Brain microvascular endothelial cell (primary cell): ENCODE results near the gene ZNF142.

Experiments
- DNase-seq: peaks from one replicate; pipeline ENCODE4 v3.0.0-alpha.2; 2020
- H3K27ac ChIP-seq: fragments of 250-450 bp; sonication (Bioruptor Pico); 2 replicates; pipeline ENCODE4 v1.5.1; 2020; ENCODE audit warnings: mild to moderate bottlenecking, moderate library complexity
- H3K27me3 ChIP-seq: fragments of 250-450 bp; sonication (Bioruptor Pico); replicated peaks from 2 replicates; pipeline ENCODE4 v1.5.1; 2020; ENCODE audit warnings: mild to moderate bottlenecking
- H3K36me3 ChIP-seq: fragments of 250-450 bp; sonication (Bioruptor Pico); replicated peaks from 2 replicates; pipeline ENCODE4 v1.5.1; 2020; ENCODE audit warnings: mild to moderate bottlenecking
- H3K4me3 ChIP-seq: 2 replicates; pipeline ENCODE4 v1.5.1; 2011; ENCODE audit warnings: low read depth, mild to moderate bottlenecking, control low read depth, low read length, moderate library complexity
- in situ Hi-C: cut with HindIII; loops from 2 replicates; pipeline ENCODE4 v1.10.0; 2017; ENCODE audit warnings: low sequenced_read_pairs, low pct_ligation_motif_present
- TF ChIP-seq, protein P1 (sequence below): IDR thresholded peaks from 2 replicates; pipeline ENCODE4 v1.5.1; 2011; ENCODE audit warnings: low read depth, mild to moderate bottlenecking, moderate library complexity, low read length, control low read depth, inconsistent platforms; ENCODE audit errors: missing control alignments

ZNF142 gene

DNA sequence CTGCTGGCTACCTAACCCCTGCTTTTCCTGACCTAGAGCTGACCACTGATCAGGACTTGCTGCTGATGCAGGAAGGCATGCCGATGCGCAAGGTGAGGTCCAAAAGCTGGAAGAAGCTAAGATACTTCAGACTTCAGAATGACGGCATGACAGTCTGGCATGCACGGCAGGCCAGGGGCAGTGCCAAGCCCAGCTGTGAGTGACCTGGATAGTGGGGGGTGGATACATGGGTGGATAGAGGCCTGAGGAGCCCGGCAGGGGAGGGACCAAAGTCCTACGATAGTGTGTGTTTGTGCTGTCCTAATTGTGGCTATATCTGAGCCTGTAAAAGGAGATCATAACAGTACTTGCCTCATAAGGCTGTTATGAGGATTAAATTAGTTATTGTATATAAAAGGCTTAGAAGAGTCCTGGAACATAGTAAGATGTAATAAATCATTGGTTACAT, 43.5 kb downstream of the ZNF142 start:
- DNase-seq = no peak
- Histone ChIP-seq H3K27ac (no peak overlapping the region), H3K4me3 (no peak overlapping the region), H3K27me3 (no peaks in the 10 kb centered on the region), H3K36me3 (no peaks in the 10 kb centered on the region)
- in situ Hi-C loops = no loop called here
- TF ChIP-seq, protein P1, sequence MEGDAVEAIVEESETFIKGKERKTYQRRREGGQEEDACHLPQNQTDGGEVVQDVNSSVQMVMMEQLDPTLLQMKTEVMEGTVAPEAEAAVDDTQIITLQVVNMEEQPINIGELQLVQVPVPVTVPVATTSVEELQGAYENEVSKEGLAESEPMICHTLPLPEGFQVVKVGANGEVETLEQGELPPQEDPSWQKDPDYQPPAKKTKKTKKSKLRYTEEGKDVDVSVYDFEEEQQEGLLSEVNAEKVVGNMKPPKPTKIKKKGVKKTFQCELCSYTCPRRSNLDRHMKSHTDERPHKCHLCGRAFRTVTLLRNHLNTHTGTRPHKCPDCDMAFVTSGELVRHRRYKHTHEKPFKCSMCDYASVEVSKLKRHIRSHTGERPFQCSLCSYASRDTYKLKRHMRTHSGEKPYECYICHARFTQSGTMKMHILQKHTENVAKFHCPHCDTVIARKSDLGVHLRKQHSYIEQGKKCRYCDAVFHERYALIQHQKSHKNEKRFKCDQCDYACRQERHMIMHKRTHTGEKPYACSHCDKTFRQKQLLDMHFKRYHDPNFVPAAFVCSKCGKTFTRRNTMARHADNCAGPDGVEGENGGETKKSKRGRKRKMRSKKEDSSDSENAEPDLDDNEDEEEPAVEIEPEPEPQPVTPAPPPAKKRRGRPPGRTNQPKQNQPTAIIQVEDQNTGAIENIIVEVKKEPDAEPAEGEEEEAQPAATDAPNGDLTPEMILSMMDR = no peak

DNA sequence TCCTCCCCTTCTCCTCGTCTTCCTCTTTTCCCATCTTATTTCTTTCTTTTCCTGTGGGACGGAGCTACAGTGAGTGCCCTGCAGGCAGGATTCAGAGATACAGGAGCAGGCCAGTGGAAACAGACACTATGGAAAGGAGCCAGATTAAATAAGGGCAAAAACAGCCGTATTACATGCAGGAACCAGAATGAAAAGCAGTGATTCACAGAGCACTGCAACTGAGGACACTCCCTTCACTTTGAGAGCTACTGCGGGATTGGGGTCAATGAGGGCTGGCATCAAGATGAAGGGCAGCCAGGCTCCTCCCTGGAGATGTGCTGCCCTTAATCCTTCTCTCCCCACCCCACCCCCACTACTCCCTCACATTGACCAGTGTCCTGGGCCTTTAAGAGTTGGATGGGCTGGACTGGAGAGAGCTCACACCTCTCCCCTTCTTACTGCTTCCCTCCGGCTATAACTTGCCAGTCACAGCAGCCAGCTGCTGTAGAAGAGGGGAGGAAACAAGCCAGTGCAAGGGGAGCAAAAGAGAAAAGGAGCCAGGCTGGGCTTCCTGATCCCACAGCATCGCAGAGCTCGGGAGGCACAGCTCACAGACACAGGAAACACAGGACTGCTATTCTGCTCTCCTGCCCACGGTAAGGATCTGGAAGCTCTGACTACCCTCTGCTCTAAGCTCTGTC, 51.8 kb downstream of the ZNF142 start, which contains the start of gene PLCD4:
TSS of gene PLCD4 (plus strand) at position 464 of the 680 bp plus-strand sequence. CDS start 7,841 bp downstream, outside the sequence.
- peak; percentile 67 for DNase-seq
- Histone ChIP-seq H3K36me3 (no peaks in the 10 kb centered on the region), H3K27me3 (no peaks in the 10 kb centered on the region), H3K4me3 (peak within 1 kb of the TSS; percentile 24), H3K27ac (no peak within 1 kb of the TSS)
- TF ChIP-seq, protein P1 = peak; percentile 33
- in situ Hi-C loops = no loop called here

DNA sequence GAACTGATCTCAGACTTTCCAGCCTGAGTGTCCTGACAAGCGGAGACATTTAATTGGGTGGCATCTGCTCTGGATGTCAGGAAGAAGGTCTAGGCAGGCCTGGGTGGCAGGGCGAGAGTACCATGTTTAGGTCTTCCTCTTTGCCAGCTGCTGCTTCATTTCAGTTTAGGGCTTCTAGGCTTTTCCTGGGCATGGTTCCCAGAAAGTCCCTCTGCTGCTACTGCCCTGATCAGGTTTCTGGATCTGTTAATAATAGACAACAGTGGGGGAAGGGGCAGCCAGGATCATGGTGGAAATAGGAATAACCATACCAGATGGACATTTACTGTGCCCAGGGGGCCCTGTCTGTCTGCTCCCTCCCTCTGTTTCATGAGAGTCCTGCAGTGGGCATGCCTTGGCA, 54.0 kb downstream of the ZNF142 start:
- Histone ChIP-seq H3K36me3 (no peaks in the 10 kb centered on the region), H3K27ac (no peak overlapping the region), H3K27me3 (no peaks in the 10 kb centered on the region), H3K4me3 (no peak overlapping the region)
- peak; percentile 31 for DNase-seq
- TF ChIP-seq, protein P1 = no peak
- in situ Hi-C loops = no loop called here
